GM12892 (cell line): ENCODE measurements around the gene PPP2CA.

Source experiments
- POLR2A ChIP-seq: IDR thresholded peaks from 2 replicates; pipeline ENCODE4 v1.6.1; 2011; ENCODE audit warnings: low read depth, low read length, control low read depth
- POLR2AphosphoS5 ChIP-seq: IDR thresholded peaks from 2 replicates; pipeline ENCODE4 v1.6.1; 2011; ENCODE audit warnings: low read depth, low read length, control low read depth
- TAF1 ChIP-seq: IDR thresholded peaks from 2 replicates; pipeline ENCODE4 v1.6.1; 2011; ENCODE audit warnings: low read depth, mild to moderate bottlenecking, control low read depth, low read length, borderline replicate concordance

GRCh38 chr5:134246771-134247427 lies 21.0 kb upstream of the PPP2CA start:
- TF ChIP-seq POLR2AphosphoS5 (no peak), POLR2A (no peak), TAF1 (no peak)
